ENCODE measurements around the gene POU5F1.

DNA sequence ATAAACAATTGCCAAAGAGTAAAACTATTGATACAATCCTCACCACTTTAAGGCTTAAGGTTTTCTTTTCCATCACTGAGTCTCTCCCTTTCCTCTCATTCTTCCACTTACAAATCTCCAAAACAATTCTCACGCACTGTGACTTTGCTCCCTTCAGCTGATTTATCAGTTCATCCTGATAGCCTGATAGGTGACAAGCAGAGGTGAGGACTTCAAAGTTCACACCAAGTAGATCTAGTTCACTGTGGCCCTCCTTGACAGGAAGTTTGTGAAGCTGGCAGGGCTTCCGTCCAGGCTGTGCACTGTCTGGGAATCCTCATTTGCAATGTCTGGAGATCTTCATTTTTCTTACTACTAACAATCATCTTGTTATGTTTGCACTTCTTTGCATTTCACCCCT lies 35.2 kb upstream of the POU5F1 start:
- TF ChIP-seq, protein P1, sequence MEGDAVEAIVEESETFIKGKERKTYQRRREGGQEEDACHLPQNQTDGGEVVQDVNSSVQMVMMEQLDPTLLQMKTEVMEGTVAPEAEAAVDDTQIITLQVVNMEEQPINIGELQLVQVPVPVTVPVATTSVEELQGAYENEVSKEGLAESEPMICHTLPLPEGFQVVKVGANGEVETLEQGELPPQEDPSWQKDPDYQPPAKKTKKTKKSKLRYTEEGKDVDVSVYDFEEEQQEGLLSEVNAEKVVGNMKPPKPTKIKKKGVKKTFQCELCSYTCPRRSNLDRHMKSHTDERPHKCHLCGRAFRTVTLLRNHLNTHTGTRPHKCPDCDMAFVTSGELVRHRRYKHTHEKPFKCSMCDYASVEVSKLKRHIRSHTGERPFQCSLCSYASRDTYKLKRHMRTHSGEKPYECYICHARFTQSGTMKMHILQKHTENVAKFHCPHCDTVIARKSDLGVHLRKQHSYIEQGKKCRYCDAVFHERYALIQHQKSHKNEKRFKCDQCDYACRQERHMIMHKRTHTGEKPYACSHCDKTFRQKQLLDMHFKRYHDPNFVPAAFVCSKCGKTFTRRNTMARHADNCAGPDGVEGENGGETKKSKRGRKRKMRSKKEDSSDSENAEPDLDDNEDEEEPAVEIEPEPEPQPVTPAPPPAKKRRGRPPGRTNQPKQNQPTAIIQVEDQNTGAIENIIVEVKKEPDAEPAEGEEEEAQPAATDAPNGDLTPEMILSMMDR (IDR thresholded peaks at IDR 0.05; ENCODE audit: borderline replicate concordance, extremely low read depth, low read length, poor library complexity, severe bottlenecking) = no peak
- TF ChIP-seq EZH2 (IDR thresholded peaks at IDR 0.05; ENCODE audit: borderline replicate concordance, low read depth, low read length, severe bottlenecking) = no peak

Measured in DND-41 (cell line).